HCT116 (cell line): ENCODE results near the gene CCDC89. TPM values are rescaled to one million over a fixed set of nuclear protein-coding genes. Genes with fewer than 3 reads are reported as not detected.

Experiments
- ATAC-seq: fragments of 200-7000 bp; cut with Tn5 transposase; 2 replicates; pipeline ENCODE4 v1.9.1; 2020; ENCODE audit warnings: mild to moderate bottlenecking, moderate library complexity
- BruUV-seq: library from RNA; stranded (reverse); fragments of 400-500 nt; replicated peaks from 2 replicates; lab custom pipeline; 2021; lab: Mats Ljungman, UMichigan
- CTCF ChIA-PET: fragments of 300-600 bp; sonication (Branson Sonifier 250); formaldehyde crosslinking; loops from one replicate; lab custom pipeline; 2021; ENCODE audit warnings: antibody characterized with exemption; lab: Charles Lee
- POLR2A ChIA-PET: fragments of 300-600, 350-600 bp; sonication (Branson Sonifier 250); formaldehyde crosslinking; loops from one replicate; lab custom pipeline; 2021; ENCODE audit warnings: antibody characterized with exemption; lab: Charles Lee
- RAD21 ChIA-PET, 2 experiments: fragments of 300-600 bp; sonication (Branson Sonifier 250); formaldehyde crosslinking; loops; one replicate each; lab custom pipeline; 2023; ENCODE audit warnings: low total read pairs in 2 of 2; ENCODE audit not compliant: uncharacterized antibody in 2 of 2, unreplicated experiment in 2 of 2, low non-redundant PET in 1 of 2; lab: Charles Lee
- DNase-seq: peaks from one replicate; pipeline ENCODE4 v3.0.0-alpha.2; 2010; ENCODE audit warnings: low read depth, low spot score
- H2AFZ ChIP-seq: fragments of 200-600 bp; shearing (Covaris generic), sonication (generic); 2 replicates; pipeline ENCODE4 v1.6.1; 2017; ENCODE audit warnings: low read depth, mixed run types, mixed read lengths, antibody characterized with exemption, low read length; ENCODE audit not compliant: poor library complexity, severe bottlenecking
- H3K27ac ChIP-seq: 2 replicates; pipeline ENCODE4 v1.5.1; 2012; ENCODE audit warnings: low read depth, low read length
- H3K27me3 ChIP-seq: fragments of 200-600 bp; sonication (generic); 2 replicates; pipeline ENCODE4 v1.6.1; 2016; ENCODE audit warnings: mixed run types, low read length, mixed read lengths; ENCODE audit not compliant: insufficient read depth
- H3K36me3 ChIP-seq, 2 experiments: fragments of 200-500 bp in 1 of 2; fragments of 200-600 bp in 1 of 2; sonication (Bioruptor generic) in 1 of 2; sonication (generic) in 1 of 2; 2 replicates each; pipeline versions ENCODE4 v1.5.1 to v1.6.1; 2014 to 2016; ENCODE audit warnings: low read length in 2 of 2, inconsistent platforms in 1 of 2, mixed read lengths in 1 of 2, mixed run types in 1 of 2; ENCODE audit not compliant: insufficient read depth in 2 of 2, control insufficient read depth in 1 of 2
- H3K4me1 ChIP-seq, 2 experiments: fragments of 200-600 bp in 1 of 2; sonication (generic) in 1 of 2; 2 replicates each; pipeline versions ENCODE4 v1.5.1 to v1.6.1; 2012 to 2017; ENCODE audit warnings: low read length in 2 of 2, inconsistent platforms in 1 of 2, mild to moderate bottlenecking in 1 of 2, mixed read lengths in 1 of 2, mixed run types in 1 of 2, moderate library complexity in 1 of 2; ENCODE audit not compliant: insufficient read depth in 2 of 2, control insufficient read depth in 1 of 2
- H3K4me2 ChIP-seq: fragments of 200-600 bp; sonication (generic); 2 replicates; pipeline ENCODE4 v1.6.1; 2017; ENCODE audit warnings: mixed run types, low read length, mixed read lengths
- H3K4me3 ChIP-seq, 2 experiments: fragments of 200-600 bp in 1 of 2; sonication (generic) in 1 of 2; replicated peaks in 1 of 2; 2 replicates each; pipeline ENCODE4 v1.5.1; 2011 to 2016; ENCODE audit warnings: low read length in 2 of 2, control low read depth in 1 of 2, low read depth in 1 of 2, mild to moderate bottlenecking in 1 of 2, mixed read lengths in 1 of 2, mixed run types in 1 of 2
- H3K79me2 ChIP-seq: fragments of 200-600 bp; sonication (generic); 2 replicates; pipeline ENCODE4 v1.6.1; 2017; ENCODE audit warnings: mild to moderate bottlenecking, mixed run types, low read length, moderate library complexity, mixed read lengths; ENCODE audit not compliant: insufficient read depth
- H3K9ac ChIP-seq: fragments of 200-600 bp; sonication (generic); 2 replicates; pipeline ENCODE4 v1.6.1; 2016; ENCODE audit warnings: low read length, mixed read lengths
- H3K9me2 ChIP-seq: fragments of 200-600 bp; sonication (generic), shearing (Covaris generic); 2 replicates; pipeline ENCODE4 v1.6.1; 2017; ENCODE audit warnings: mixed run types, mild to moderate bottlenecking, moderate library complexity; ENCODE audit not compliant: insufficient read depth
- H3K9me3 ChIP-seq, 2 experiments: fragments of 200-500 bp in 1 of 2; fragments of 200-600 bp in 1 of 2; sonication (Bioruptor generic) in 1 of 2; sonication (generic) in 1 of 2; 2 replicates each; pipeline ENCODE4 v1.6.1; 2014 to 2017; ENCODE audit warnings: low read length in 2 of 2, mixed read lengths in 2 of 2, inconsistent platforms in 1 of 2, low read depth in 1 of 2, mild to moderate bottlenecking in 1 of 2, mixed run types in 1 of 2, moderate library complexity in 1 of 2; ENCODE audit not compliant: control insufficient read depth in 1 of 2, insufficient read depth in 1 of 2
- H4K20me1 ChIP-seq: fragments of 200-600 bp; sonication (generic), shearing (Covaris generic); 2 replicates; pipeline ENCODE4 v1.6.1; 2017; ENCODE audit warnings: mixed run types, mild to moderate bottlenecking, moderate library complexity; ENCODE audit not compliant: insufficient read depth
- CTCF ChIP-seq, 3 experiments: fragments of 200-600 bp in 1 of 3; sonication (generic) in 1 of 3; IDR thresholded peaks in 2 of 3; conservative IDR thresholded peaks in 1 of 3; 2 replicates each; pipeline ENCODE4 v1.5.1; 2012 to 2017; ENCODE audit warnings: low read depth in 2 of 3, low read length in 2 of 3, antibody characterized with exemption in 1 of 3, borderline replicate concordance in 1 of 3, control low read depth in 1 of 3, mild to moderate bottlenecking in 1 of 3, mixed read lengths in 1 of 3, mixed run types in 1 of 3, moderate library complexity in 1 of 3; ENCODE audit not compliant: insufficient read depth in 1 of 3
- JUND ChIP-seq: IDR thresholded peaks from 2 replicates; pipeline ENCODE4 v1.6.1; 2012
- MAX ChIP-seq: IDR thresholded peaks from 2 replicates; pipeline ENCODE4 v1.6.1; 2012
- POLR2AphosphoS5 ChIP-seq: IDR thresholded peaks from 2 replicates; pipeline ENCODE4 v1.6.1; 2011; ENCODE audit warnings: mild to moderate bottlenecking, low read depth, low read length, moderate library complexity
- REST ChIP-seq: IDR thresholded peaks from 2 replicates; pipeline ENCODE4 v1.6.1; 2012; ENCODE audit warnings: low read depth
- SIN3A ChIP-seq: IDR thresholded peaks from 2 replicates; pipeline ENCODE4 v1.6.1; 2012; ENCODE audit warnings: low read depth
- SP1 ChIP-seq: IDR thresholded peaks from 2 replicates; pipeline ENCODE4 v1.6.1; 2012; ENCODE audit warnings: low read depth
- TCF7L2 ChIP-seq: IDR thresholded peaks from 2 replicates; pipeline ENCODE4 v1.7.0; 2011; ENCODE audit warnings: borderline replicate concordance, inconsistent platforms; ENCODE audit not compliant: insufficient read depth, insufficient read length; ENCODE audit errors: extremely low read depth
- YY1 ChIP-seq: IDR thresholded peaks from 2 replicates; pipeline ENCODE4 v1.6.1; 2011; ENCODE audit warnings: low read length, low read depth, moderate library complexity, mild to moderate bottlenecking; ENCODE audit not compliant: insufficient replicate concordance; ENCODE audit errors: extremely low read depth
- ZFX ChIP-seq: fragments of 450-650 bp; IDR thresholded peaks from 2 replicates; pipeline ENCODE4 v1.6.1; 2017
- intact Hi-C: fragments of 100-400 bp; cut with micrococcal nuclease; formaldehyde crosslinking; loops from 2 replicates; pipeline ENCODE4 v1.10.0; 2022
- total RNA-seq: library from RNA; stranded (reverse); gene quantifications from one replicate; pipeline ENCODE4 v1.2.1, GENCODE V29; 2021; ENCODE audit not compliant: unreplicated experiment

Gene CCDC89
- total RNA-seq, 1 experiment from 2014 or later: 0.22 TPM

GRCh38 chr11:85679576-85679975 lies 6.4 kb downstream of the CCDC89 start:
- BruUV-seq: no TSS peak
- H3K79me2 ChIP-seq: no peaks in the 10 kb centered on the region
- H2AFZ ChIP-seq: no peak overlapping the region
- CTCF ChIA-PET: no interaction called here
- no peak overlapping the region for H3K4me3 ChIP-seq
- H4K20me1 ChIP-seq: no peaks in the 10 kb centered on the region
- no peaks in the 10 kb centered on the region for H3K36me3 ChIP-seq
- H3K9me3 ChIP-seq: no peaks in the 10 kb centered on the region
- ATAC-seq: no peak
- intact Hi-C loops: no loop called here
- RAD21 ChIA-PET: no interaction called here
- no peak for DNase-seq
- no peak overlapping the region for H3K4me2 ChIP-seq
- POLR2A ChIA-PET: interaction anchor here (1.0 kb wide), 2 partner anchors 10 to 15 kb away, joined by 3 read pairs; partner anchors contain the start of gene CREBZF
- H3K4me1 ChIP-seq: no peaks in the 10 kb centered on the region
- TF ChIP-seq SP1 (no peak), SIN3A (no peak), POLR2AphosphoS5 (no peak), TCF7L2 (no peak), ZFX (no peak), YY1 (no peak), MAX (no peak), REST (no peak), JUND (no peak), CTCF (IDR thresholded peaks at IDR 0.05 in 2 of 3, conservative IDR thresholded peaks at IDR 0.05 in 1 of 3; ENCODE audit: borderline replicate concordance in 1 of 3, insufficient read depth in 1 of 3, low read depth in 2 of 3, low read length in 2 of 3) (no peak)
- TF ChIP-seq, all 23 proteins: peak for 0
- Histone ChIP-seq H3K27me3 (no peaks in the 10 kb centered on the region), H3K27ac (no peak overlapping the region), H3K9me2 (no peaks in the 10 kb centered on the region), H3K9ac (no peak overlapping the region)
